OCI-LY1 (cell line): ENCODE measurements around the gene LIMA1.

ENCODE experiments used
- H2AFZ ChIP-seq: fragments of 200-600 bp; sonication (generic), shearing (Covaris generic); 2 replicates; pipeline ENCODE4 v1.6.0; 2014; ENCODE audit warnings: antibody characterized with exemption, mild to moderate bottlenecking, low read length
- H3F3A ChIP-seq: fragments of 200-600 bp; sonication (generic), shearing (Covaris generic); 2 replicates; pipeline ENCODE4 v1.6.0; 2014; ENCODE audit warnings: mild to moderate bottlenecking, antibody characterized with exemption, low read length, moderate library complexity; ENCODE audit not compliant: insufficient read depth
- H3K27ac ChIP-seq: fragments of 200-600 bp; sonication (generic); 2 replicates; pipeline ENCODE4 v1.5.1; 2014; ENCODE audit warnings: low read length, mixed run types, mild to moderate bottlenecking, low read depth; ENCODE audit not compliant: poor library complexity, severe bottlenecking
- H3K27me3 ChIP-seq: fragments of 200-600 bp; sonication (generic); 2 replicates; pipeline ENCODE4 v1.6.0; 2014; ENCODE audit warnings: antibody characterized with exemption, mild to moderate bottlenecking, low read length, moderate library complexity; ENCODE audit not compliant: insufficient read depth
- H3K36me3 ChIP-seq: fragments of 200-600 bp; sonication (generic); 2 replicates; pipeline ENCODE4 v1.6.1; 2014; ENCODE audit warnings: mild to moderate bottlenecking, antibody characterized with exemption, low read length, moderate library complexity, mixed read lengths; ENCODE audit not compliant: insufficient read depth
- H3K4me1 ChIP-seq: fragments of 200-600 bp; sonication (generic); 2 replicates; pipeline ENCODE4 v1.5.1; 2014; ENCODE audit warnings: mild to moderate bottlenecking, low read length, moderate library complexity; ENCODE audit not compliant: insufficient read depth, severe bottlenecking
- H3K4me2 ChIP-seq: fragments of 200-600 bp; sonication (generic), shearing (Covaris generic); 2 replicates; pipeline ENCODE4 v1.6.1; 2014; ENCODE audit warnings: low read length
- H3K4me3 ChIP-seq: fragments of 200-600 bp; sonication (generic); 2 replicates; pipeline ENCODE4 v1.5.1; 2014; ENCODE audit warnings: low read length, low read depth, mild to moderate bottlenecking, mixed read lengths; ENCODE audit not compliant: poor library complexity, severe bottlenecking
- H3K79me2 ChIP-seq: fragments of 200-600 bp; shearing (Covaris generic); 2 replicates; pipeline ENCODE4 v1.6.1; 2016; ENCODE audit warnings: mixed run types, low read length, mixed read lengths; ENCODE audit not compliant: insufficient read depth
- H3K9ac ChIP-seq: fragments of 200-600 bp; sonication (generic), shearing (Covaris generic); 2 replicates; pipeline ENCODE4 v1.6.1; 2014; ENCODE audit warnings: mild to moderate bottlenecking, low read length, mixed read lengths
- H3K9me2 ChIP-seq: fragments of 200-600 bp; sonication (generic), shearing (Covaris generic); 2 replicates; pipeline ENCODE4 v1.6.1; 2014; ENCODE audit warnings: low read depth, mild to moderate bottlenecking, low read length, mixed read lengths
- H3K9me3 ChIP-seq: fragments of 200-600 bp; shearing (Covaris generic); 2 replicates; pipeline ENCODE4 v1.6.1; 2014; ENCODE audit warnings: low read length, mixed read lengths
- H4K20me1 ChIP-seq: fragments of 200-600 bp; sonication (generic), shearing (Covaris generic); 2 replicates; pipeline ENCODE4 v1.6.0; 2016; ENCODE audit warnings: mild to moderate bottlenecking, low read length; ENCODE audit not compliant: insufficient read depth
- CTCF ChIP-seq: fragments of 200-600 bp; sonication (generic), shearing (Covaris generic); IDR thresholded peaks from 2 replicates; pipeline ENCODE4 v1.5.1; 2017; ENCODE audit warnings: mild to moderate bottlenecking, antibody characterized with exemption, low read length, moderate library complexity, mixed read lengths
- EZH2 ChIP-seq: fragments of 200-600 bp; sonication (generic), shearing (Covaris generic); IDR thresholded peaks from 2 replicates; pipeline ENCODE4 v1.8.0; 2017; ENCODE audit warnings: borderline replicate concordance, mixed run types, mild to moderate bottlenecking, antibody characterized with exemption, low read length, moderate library complexity, mixed read lengths

The LIMA1 gene

GRCh38 chr12:50142993-50143392 is 140.3 kb downstream of the LIMA1 start:
- no peak overlapping the region for H2AFZ ChIP-seq
- no peaks in the 10 kb centered on the region for H3K9me2 ChIP-seq
- no peaks in the 10 kb centered on the region; the same call in 1 of the 2 replicates for H3K79me2 ChIP-seq
- H3K9ac ChIP-seq: no peak overlapping the region
- no peak overlapping the region for H3K27ac ChIP-seq
- peaks cover 52% of the 10 kb centered on the region for H3K36me3 ChIP-seq
- no peaks in the 10 kb centered on the region for H3K27me3 ChIP-seq
- H3K4me1 ChIP-seq: peaks cover 5% of the 10 kb centered on the region
- no peaks in the 10 kb centered on the region for H3F3A ChIP-seq
- no peaks in the 10 kb centered on the region for H3K9me3 ChIP-seq
- TF ChIP-seq CTCF: no peak
- TF ChIP-seq EZH2: no peak
- H4K20me1 ChIP-seq: no peaks in the 10 kb centered on the region
- no peak overlapping the region for H3K4me3 ChIP-seq
- H3K4me2 ChIP-seq: no peak overlapping the region

GRCh38 chr12:50132505-50133135 is 150.7 kb downstream of the LIMA1 start:
- no peaks in the 10 kb centered on the region for H3K4me1 ChIP-seq
- no peak overlapping the region for H3K9ac ChIP-seq
- H3K79me2 ChIP-seq: no peaks in the 10 kb centered on the region
- peaks cover 75% of the 10 kb centered on the region for H3K36me3 ChIP-seq
- no peaks in the 10 kb centered on the region for H4K20me1 ChIP-seq
- H3F3A ChIP-seq: no peaks in the 10 kb centered on the region
- H2AFZ ChIP-seq: no peak overlapping the region
- H3K9me2 ChIP-seq: no peaks in the 10 kb centered on the region
- H3K4me3 ChIP-seq: no peak overlapping the region
- no peak overlapping the region for H3K4me2 ChIP-seq
- no peaks in the 10 kb centered on the region for H3K27me3 ChIP-seq
- no peak overlapping the region for H3K27ac ChIP-seq
- no peaks in the 10 kb centered on the region for H3K9me3 ChIP-seq
- TF ChIP-seq CTCF: peak; percentile 78
- no peak for TF ChIP-seq EZH2

GRCh38 chr12:50129290-50129689 is 154.0 kb downstream of the LIMA1 start:
- Histone ChIP-seq H3K79me2 (no peaks in the 10 kb centered on the region), H3K4me1 (no peaks in the 10 kb centered on the region), H3K27me3 (no peaks in the 10 kb centered on the region), H3K9ac (no peak overlapping the region), H4K20me1 (no peaks in the 10 kb centered on the region), H3K4me3 (no peak overlapping the region), H3K9me2 (no peaks in the 10 kb centered on the region), H3K27ac (no peak overlapping the region), H3F3A (no peaks in the 10 kb centered on the region), H3K4me2 (no peak overlapping the region), H3K9me3 (no peaks in the 10 kb centered on the region), H3K36me3 (peaks cover 69% of the 10 kb centered on the region), H2AFZ (no peak overlapping the region)
- TF ChIP-seq CTCF (no peak), EZH2 (no peak)
